RWPE2 (cell line): ENCODE results near the gene SEC23IP.
"Not testable (repeated sequence)": the region's sequence is repeated elsewhere in the genome, so short reads cannot be mapped to it uniquely, and the experiment has no call there.

Experiments used
- ATAC-seq: fragments of 200-7000 bp; cut with Tn5 transposase; 3 replicates; pipeline ENCODE4 v1.9.1; 2021; ENCODE audit warnings: low read depth
- DNase-seq: peaks from one replicate; pipeline ENCODE4 v3.0.0-alpha.2; 2020; ENCODE audit warnings: low spot score
- H3K27ac ChIP-seq: fragments of 450-650 bp; 2 replicates; pipeline ENCODE4 v1.5.1; 2017; ENCODE audit warnings: mild to moderate bottlenecking; ENCODE audit not compliant: poor library complexity, severe bottlenecking
- H3K27me3 ChIP-seq: fragments of 250-450 bp; sonication (Bioruptor Pico); 2 replicates; pipeline ENCODE4 v1.5.1; 2021; ENCODE audit warnings: mild to moderate bottlenecking, moderate library complexity; ENCODE audit not compliant: insufficient read depth, poor library complexity, severe bottlenecking
- H3K36me3 ChIP-seq: fragments of 250-450 bp; sonication (Bioruptor Pico); 2 replicates; pipeline ENCODE4 v1.5.1; 2020; ENCODE audit warnings: low read depth, mild to moderate bottlenecking, moderate library complexity
- H3K4me1 ChIP-seq: fragments of 250-450 bp; sonication (Bioruptor Pico); 2 replicates; pipeline ENCODE4 v1.5.1; 2021; ENCODE audit warnings: mild to moderate bottlenecking, moderate library complexity; ENCODE audit not compliant: insufficient read depth, poor library complexity, severe bottlenecking
- H3K4me3 ChIP-seq: fragments of 250-450 bp; sonication (Bioruptor Pico); 2 replicates; pipeline ENCODE4 v1.5.1; 2021; ENCODE audit warnings: mild to moderate bottlenecking, moderate library complexity; ENCODE audit not compliant: severe bottlenecking
- H3K9me3 ChIP-seq: fragments of 250-450 bp; sonication (Bioruptor Pico); 2 replicates; pipeline ENCODE4 v1.5.1; 2021; ENCODE audit warnings: mild to moderate bottlenecking, moderate library complexity; ENCODE audit not compliant: severe bottlenecking
- CTCF ChIP-seq: fragments of 450-650 bp; IDR thresholded peaks from one replicate; pipeline ENCODE4 v1.5.1; 2017; ENCODE audit warnings: mild to moderate bottlenecking, moderate library complexity; ENCODE audit not compliant: poor library complexity, severe bottlenecking

SEC23IP gene

GRCh38 chr10:119871881-119872609 is 20.5 kb upstream of the SEC23IP start:
- peak overlapping the region; percentile 99 for H3K4me3 ChIP-seq
- peaks cover 4% of the 10 kb centered on the region; the same call in 1 of the 2 replicates for H3K36me3 ChIP-seq
- TF ChIP-seq CTCF = no peak
- DNase-seq (peak; percentile 56), ATAC-seq (peak; percentile 60)
- peak overlapping the region; percentile 77 for H3K27ac ChIP-seq
- no peaks in the 10 kb centered on the region for H3K9me3 ChIP-seq
- H3K4me1 ChIP-seq = no peaks in the 10 kb centered on the region
- H3K27me3 ChIP-seq = no peaks in the 10 kb centered on the region

- ATAC-seq (no peak), DNase-seq (no peak)
- peak within 1 kb of the TSS; percentile 99 for H3K4me3 ChIP-seq
- H3K27me3 ChIP-seq = no peaks in the 10 kb centered on the region
- peaks cover 1% of the 10 kb centered on the region; the same call in 1 of the 2 replicates for H3K36me3 ChIP-seq
- no peak for TF ChIP-seq CTCF
- peak within 1 kb of the TSS; percentile 77 for H3K27ac ChIP-seq
- H3K9me3 ChIP-seq = no peaks in the 10 kb centered on the region
- no peaks in the 10 kb centered on the region for H3K4me1 ChIP-seq
Measured at GRCh38 chr10:119872610-119872859, 20.0 kb upstream of the SEC23IP start, which contains the start of gene MCMBP. MCMBP (minus strand) TSS chr10:119872843; CDS start chr10:119872584, 259 bp downstream.

GRCh38 chr10:119872860-119873681 is 19.5 kb upstream of the SEC23IP start:
- no peak for TF ChIP-seq CTCF
- peak overlapping the region; percentile 77 for H3K27ac ChIP-seq
- DNase-seq (peak; percentile 82), ATAC-seq (peak; percentile 88)
- H3K36me3 ChIP-seq = no peaks in the 10 kb centered on the region; the same call in 1 of the 2 replicates
- no peaks in the 10 kb centered on the region for H3K4me1 ChIP-seq
- H3K27me3 ChIP-seq = no peaks in the 10 kb centered on the region
- H3K9me3 ChIP-seq = no peaks in the 10 kb centered on the region
- peak overlapping the region; percentile 99 for H3K4me3 ChIP-seq

- H3K36me3 ChIP-seq = no peaks in the 10 kb centered on the region
- H3K27me3 ChIP-seq = no peaks in the 10 kb centered on the region
- no peak for ATAC-seq
- H3K27ac ChIP-seq = no peak overlapping the region
- H3K9me3 ChIP-seq = no peaks in the 10 kb centered on the region
- no peaks in the 10 kb centered on the region for H3K4me1 ChIP-seq
- TF ChIP-seq CTCF = no peak
- H3K4me3 ChIP-seq = no peak overlapping the region
- DNase-seq = no peak
Measured at GRCh38 chr10:119878524-119878923, 14.0 kb upstream of the SEC23IP start.

GRCh38 chr10:119883901-119884611 is 8.5 kb upstream of the SEC23IP start:
- DNase-seq, H3K9me3 ChIP-seq, H3K4me3 ChIP-seq, ATAC-seq, H3K27me3 ChIP-seq, H3K36me3 ChIP-seq, H3K27ac ChIP-seq, H3K4me1 ChIP-seq: not testable (repeated sequence)

GRCh38 chr10:119886070-119886469 is 6.5 kb upstream of the SEC23IP start:
- not testable (repeated sequence) for ATAC-seq, H3K9me3 ChIP-seq, H3K27me3 ChIP-seq, H3K4me3 ChIP-seq, H3K27ac ChIP-seq, H3K36me3 ChIP-seq, H3K4me1 ChIP-seq, DNase-seq

GRCh38 chr10:119888715-119889114 is 3.8 kb upstream of the SEC23IP start:
- not testable (repeated sequence) for H3K27ac ChIP-seq, H3K4me1 ChIP-seq, H3K36me3 ChIP-seq, H3K9me3 ChIP-seq, H3K4me3 ChIP-seq, ATAC-seq, DNase-seq, H3K27me3 ChIP-seq
